UCSD-AML1 (cell line): Measurements from ENCODE around the gene MPV17L2.

Experiments used
- DNase-seq: peaks from one replicate; lab custom pipeline; 2025; ENCODE audit not compliant: unreplicated experiment; lab: John Stamatoyannopoulos, UW

MPV17L2 gene

GRCh38 chr19:18214779-18215433, 21.9 kb downstream of the MPV17L2 start:
- no peak for DNase-seq

GRCh38 chr19:18216789-18217188, 23.8 kb downstream of the MPV17L2 start:
- no peak for DNase-seq

- no peak for DNase-seq
These were observed 25.1 kb downstream of the MPV17L2 start for GRCh38 chr19:18218159-18218558.

- no peak for DNase-seq
These were observed 25.6 kb downstream of the MPV17L2 start for GRCh38 chr19:18218600-18218999.

- DNase-seq: no peak
These were observed 27.1 kb downstream of the MPV17L2 start for GRCh38 chr19:18219911-18220631.

- no peak for DNase-seq
These were observed 27.7 kb downstream of the MPV17L2 start for GRCh38 chr19:18220632-18221275.

- peak; percentile 16 for DNase-seq
These were observed 29.1 kb downstream of the MPV17L2 start for GRCh38 chr19:18221815-18222725.

- peak; percentile 69 for DNase-seq
These were observed 31.0 kb downstream of the MPV17L2 start for GRCh38 chr19:18223860-18224524.

- DNase-seq: peak; percentile 97
These were observed 31.7 kb downstream of the MPV17L2 start for GRCh38 chr19:18224525-18225354.

GRCh38 chr19:18225355-18225701, 32.3 kb downstream of the MPV17L2 start:
- no peak for DNase-seq

GRCh38 chr19:18225702-18226468, 32.9 kb downstream of the MPV17L2 start, which contains the start of gene PDE4C:
TSS of gene PDE4C (minus strand) at chr19:18226438. CDS start at chr19:18226415, 23 bp downstream.
- no peak for DNase-seq

GRCh38 chr19:18226956-18227780, 34.1 kb downstream of the MPV17L2 start:
- no peak for DNase-seq

GRCh38 chr19:18227781-18228271, 34.8 kb downstream of the MPV17L2 start:
- no peak for DNase-seq

- DNase-seq: no peak
These were observed 36.5 kb downstream of the MPV17L2 start for GRCh38 chr19:18229474-18229873.

GRCh38 chr19:18229915-18230314, 36.9 kb downstream of the MPV17L2 start:
- no peak for DNase-seq

- peak; percentile 38 for DNase-seq
These were observed 38.1 kb downstream of the MPV17L2 start for GRCh38 chr19:18230941-18231734.

GRCh38 chr19:18231775-18232174, 38.8 kb downstream of the MPV17L2 start:
- no peak for DNase-seq
